ENCODE measurements around the gene MYLK.

DNA sequence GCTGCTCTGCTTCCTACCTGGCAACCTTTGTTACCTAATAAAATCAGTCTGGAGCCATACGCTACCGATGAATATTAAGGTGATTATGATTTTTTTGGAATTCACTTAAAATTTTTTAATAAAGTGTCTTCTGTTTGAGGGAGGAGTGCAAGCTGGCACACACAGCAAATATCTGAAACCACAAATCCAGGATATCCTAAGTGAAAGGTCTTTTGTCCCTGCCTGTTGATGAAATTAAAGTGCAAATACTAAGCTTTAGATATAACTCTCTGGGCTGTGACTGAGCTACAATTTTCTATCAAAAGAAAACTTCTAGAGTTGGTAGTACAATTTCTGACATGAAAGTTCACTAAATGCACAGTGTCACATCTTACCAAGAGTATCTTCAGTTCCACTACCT is 322.9 kb downstream of the MYLK start:
- TF ChIP-seq, protein P1, sequence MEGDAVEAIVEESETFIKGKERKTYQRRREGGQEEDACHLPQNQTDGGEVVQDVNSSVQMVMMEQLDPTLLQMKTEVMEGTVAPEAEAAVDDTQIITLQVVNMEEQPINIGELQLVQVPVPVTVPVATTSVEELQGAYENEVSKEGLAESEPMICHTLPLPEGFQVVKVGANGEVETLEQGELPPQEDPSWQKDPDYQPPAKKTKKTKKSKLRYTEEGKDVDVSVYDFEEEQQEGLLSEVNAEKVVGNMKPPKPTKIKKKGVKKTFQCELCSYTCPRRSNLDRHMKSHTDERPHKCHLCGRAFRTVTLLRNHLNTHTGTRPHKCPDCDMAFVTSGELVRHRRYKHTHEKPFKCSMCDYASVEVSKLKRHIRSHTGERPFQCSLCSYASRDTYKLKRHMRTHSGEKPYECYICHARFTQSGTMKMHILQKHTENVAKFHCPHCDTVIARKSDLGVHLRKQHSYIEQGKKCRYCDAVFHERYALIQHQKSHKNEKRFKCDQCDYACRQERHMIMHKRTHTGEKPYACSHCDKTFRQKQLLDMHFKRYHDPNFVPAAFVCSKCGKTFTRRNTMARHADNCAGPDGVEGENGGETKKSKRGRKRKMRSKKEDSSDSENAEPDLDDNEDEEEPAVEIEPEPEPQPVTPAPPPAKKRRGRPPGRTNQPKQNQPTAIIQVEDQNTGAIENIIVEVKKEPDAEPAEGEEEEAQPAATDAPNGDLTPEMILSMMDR (IDR thresholded peaks at IDR 0.05): no peak
- TF ChIP-seq POLR2A (IDR thresholded peaks at IDR 0.05): no peak
